Measurements from ENCODE around the gene ZRANB3.
A peak's percentile ranks its signal among the peaks of the same experiment; 100 is the strongest.

ZRANB3 gene

GRCh38 chr2:135159191-135159590, 371.8 kb downstream of the ZRANB3 start:
- Histone ChIP-seq H3K36me3 (replicated peaks; ENCODE audit: low read depth, low read length) (peaks cover 43% of the 10 kb centered on the region), H3K4me1 (ENCODE audit: low read length) (peaks cover 36% of the 10 kb centered on the region), H4K20me1 (ENCODE audit: insufficient read depth, low read length) (0 out of 2 replicates have a peak, but pooled peaks cover 7% of the 10 kb centered on the region), H2AFZ (ENCODE audit: low read depth, low read length) (no peak overlapping the region), H3K79me2 (ENCODE audit: low read length) (no peaks in the 10 kb centered on the region), H3K9me3 (ENCODE audit: insufficient read depth, low read length) (no peaks in the 10 kb centered on the region), H3K27me3 (ENCODE audit: low read depth, low read length) (no peaks in the 10 kb centered on the region), H3K4me3 (ENCODE audit: low read length) (no peak overlapping the region), H3K9ac (ENCODE audit: low read length) (no peak overlapping the region), H3K4me2 (ENCODE audit: low read length) (no peak overlapping the region), H3K27ac (ENCODE audit: low read length) (no peak overlapping the region)
- no peak for TF ChIP-seq CTCF (IDR thresholded peaks at IDR 0.05; ENCODE audit: low read depth, low read length)
- no peak for TF ChIP-seq EZH2phosphoT487 (IDR thresholded peaks at IDR 0.05; ENCODE audit: low read depth)

- H3K9me3 ChIP-seq (ENCODE audit: insufficient read depth, low read length): no peaks in the 10 kb centered on the region
- 0 out of 2 replicates have a peak, but pooled peaks cover 3% of the 10 kb centered on the region for H4K20me1 ChIP-seq (ENCODE audit: insufficient read depth, low read length)
- H3K9ac ChIP-seq (ENCODE audit: low read length): no peak overlapping the region
- no peaks in the 10 kb centered on the region for H3K27me3 ChIP-seq (ENCODE audit: low read depth, low read length)
- H2AFZ ChIP-seq (ENCODE audit: low read depth, low read length): no peak overlapping the region
- H3K27ac ChIP-seq (ENCODE audit: low read length): no peak overlapping the region
- peaks cover 46% of the 10 kb centered on the region for H3K36me3 ChIP-seq (replicated peaks; ENCODE audit: low read depth, low read length)
- H3K4me2 ChIP-seq (ENCODE audit: low read length): no peak overlapping the region
- no peak overlapping the region for H3K4me3 ChIP-seq (ENCODE audit: low read length)
- H3K79me2 ChIP-seq (ENCODE audit: low read length): no peaks in the 10 kb centered on the region
- H3K4me1 ChIP-seq (ENCODE audit: low read length): peaks cover 38% of the 10 kb centered on the region
- TF ChIP-seq CTCF (IDR thresholded peaks at IDR 0.05; ENCODE audit: low read depth, low read length): no peak
- TF ChIP-seq EZH2phosphoT487 (IDR thresholded peaks at IDR 0.05; ENCODE audit: low read depth): no peak
Measured at GRCh38 chr2:135157856-135158255, 373.2 kb downstream of the ZRANB3 start.

GRCh38 chr2:135154962-135155361, 376.1 kb downstream of the ZRANB3 start:
- Histone ChIP-seq H3K9me3 (ENCODE audit: insufficient read depth, low read length) (no peaks in the 10 kb centered on the region), H3K27me3 (ENCODE audit: low read depth, low read length) (no peaks in the 10 kb centered on the region), H4K20me1 (ENCODE audit: insufficient read depth, low read length) (no peaks in the 10 kb centered on the region), H3K27ac (ENCODE audit: low read length) (no peak overlapping the region), H3K4me2 (ENCODE audit: low read length) (peak overlapping the region; percentile 41), H3K4me3 (ENCODE audit: low read length) (peak overlapping the region; percentile 12; the same call in 1 of the 2 replicates), H3K36me3 (replicated peaks; ENCODE audit: low read depth, low read length) (peaks cover 67% of the 10 kb centered on the region), H3K79me2 (ENCODE audit: low read length) (no peaks in the 10 kb centered on the region), H3K4me1 (ENCODE audit: low read length) (peaks cover 23% of the 10 kb centered on the region), H3K9ac (ENCODE audit: low read length) (no peak overlapping the region), H2AFZ (ENCODE audit: low read depth, low read length) (no peak overlapping the region)
- no peak for TF ChIP-seq CTCF (IDR thresholded peaks at IDR 0.05; ENCODE audit: low read depth, low read length)
- no peak for TF ChIP-seq EZH2phosphoT487 (IDR thresholded peaks at IDR 0.05; ENCODE audit: low read depth)

GRCh38 chr2:135152361-135152760, 378.7 kb downstream of the ZRANB3 start:
- Histone ChIP-seq H3K36me3 (replicated peaks; ENCODE audit: low read depth, low read length) (peaks cover 49% of the 10 kb centered on the region), H3K9ac (ENCODE audit: low read length) (no peak overlapping the region)

More at GRCh38 chr2:135152361-135152760, 378.7 kb downstream of the ZRANB3 start:
- H3K4me1 ChIP-seq (ENCODE audit: low read length): peaks cover 23% of the 10 kb centered on the region
- TF ChIP-seq CTCF (IDR thresholded peaks at IDR 0.05; ENCODE audit: low read depth, low read length): no peak
- TF ChIP-seq EZH2phosphoT487 (IDR thresholded peaks at IDR 0.05; ENCODE audit: low read depth): no peak
- no peak overlapping the region for H2AFZ ChIP-seq (ENCODE audit: low read depth, low read length)
- no peaks in the 10 kb centered on the region for H4K20me1 ChIP-seq (ENCODE audit: insufficient read depth, low read length)
- H3K79me2 ChIP-seq (ENCODE audit: low read length): no peaks in the 10 kb centered on the region
- no peak overlapping the region for H3K4me2 ChIP-seq (ENCODE audit: low read length)
- no peak overlapping the region for H3K4me3 ChIP-seq (ENCODE audit: low read length)
- H3K27me3 ChIP-seq (ENCODE audit: low read depth, low read length): no peaks in the 10 kb centered on the region
- no peaks in the 10 kb centered on the region for H3K9me3 ChIP-seq (ENCODE audit: insufficient read depth, low read length)
- H3K27ac ChIP-seq (ENCODE audit: low read length): no peak overlapping the region

All from OCI-LY3 (cell line).